Right lobe of liver (tissue), 4 donors: ENCODE measurements around the gene SFI1.

ENCODE experiments used
- POLR2A ChIP-seq: fragments of 450-650 bp; IDR thresholded peaks from one replicate; pipeline ENCODE4 v1.6.1; 2017; ENCODE audit warnings: antibody characterized with exemption, mild to moderate bottlenecking
- TF ChIP-seq, protein P1 (sequence below), 4 donors: fragments of 200-600 bp in 3 of 4; fragments of 450-650 bp in 1 of 4; IDR thresholded peaks; one replicate each; pipeline versions ENCODE4 v1.5.1 to v1.8.0; 2016 to 2022; ENCODE audit warnings: antibody characterized with exemption in 4 of 4, mild to moderate bottlenecking in 2 of 4
- donor health status: DM: no; HTN: no; CAD: no.
- donor health status: DM: no; HTN: no; CAD: no.
- donor health status: DM: no; HTN: yes; CAD: no.

DNA sequence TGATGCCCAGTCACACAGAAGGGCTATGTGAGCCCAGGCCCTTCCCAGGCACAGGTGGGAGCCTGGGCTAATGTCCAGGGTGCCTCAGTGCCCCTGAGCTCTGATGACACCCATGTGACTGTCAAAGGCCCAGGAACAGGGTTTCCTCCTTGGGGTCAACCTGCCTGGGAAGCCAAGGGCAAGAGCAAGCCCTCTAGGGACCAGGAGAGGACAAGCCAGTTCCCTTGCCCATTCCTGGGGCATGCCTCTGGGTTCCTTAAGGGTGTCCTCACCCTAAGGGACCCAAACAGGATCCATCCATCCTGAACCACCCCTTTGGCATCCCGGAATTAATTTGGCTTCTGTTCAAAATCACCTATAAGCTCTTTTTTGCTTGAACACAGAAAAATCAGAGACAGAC lies 126.6 kb downstream of the SFI1 start:
- TF ChIP-seq, protein P1, sequence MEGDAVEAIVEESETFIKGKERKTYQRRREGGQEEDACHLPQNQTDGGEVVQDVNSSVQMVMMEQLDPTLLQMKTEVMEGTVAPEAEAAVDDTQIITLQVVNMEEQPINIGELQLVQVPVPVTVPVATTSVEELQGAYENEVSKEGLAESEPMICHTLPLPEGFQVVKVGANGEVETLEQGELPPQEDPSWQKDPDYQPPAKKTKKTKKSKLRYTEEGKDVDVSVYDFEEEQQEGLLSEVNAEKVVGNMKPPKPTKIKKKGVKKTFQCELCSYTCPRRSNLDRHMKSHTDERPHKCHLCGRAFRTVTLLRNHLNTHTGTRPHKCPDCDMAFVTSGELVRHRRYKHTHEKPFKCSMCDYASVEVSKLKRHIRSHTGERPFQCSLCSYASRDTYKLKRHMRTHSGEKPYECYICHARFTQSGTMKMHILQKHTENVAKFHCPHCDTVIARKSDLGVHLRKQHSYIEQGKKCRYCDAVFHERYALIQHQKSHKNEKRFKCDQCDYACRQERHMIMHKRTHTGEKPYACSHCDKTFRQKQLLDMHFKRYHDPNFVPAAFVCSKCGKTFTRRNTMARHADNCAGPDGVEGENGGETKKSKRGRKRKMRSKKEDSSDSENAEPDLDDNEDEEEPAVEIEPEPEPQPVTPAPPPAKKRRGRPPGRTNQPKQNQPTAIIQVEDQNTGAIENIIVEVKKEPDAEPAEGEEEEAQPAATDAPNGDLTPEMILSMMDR (IDR thresholded peaks at IDR 0.05), result no peak
- no peak for TF ChIP-seq POLR2A
